ENCODE data around the gene SCYL1.
"Not testable (repeated sequence)": the region's sequence is repeated elsewhere in the genome, so short reads cannot be mapped to it uniquely, and the experiment has no call there.

SCYL1 gene

GRCh38 chr11:65555693-65556231 lies 30.9 kb downstream of the SCYL1 start:
- no peak for DNase-seq

GRCh38 chr11:65556470-65557279 lies 31.8 kb downstream of the SCYL1 start:
- no peak for DNase-seq

GRCh38 chr11:65557280-65558001 lies 32.6 kb downstream of the SCYL1 start:
- DNase-seq, result no peak

- DNase-seq, result no peak
Measured at GRCh38 chr11:65558002-65558929, 33.4 kb downstream of the SCYL1 start, which contains the start of gene LTBP3. TSS of gene LTBP3 (minus strand) at chr11:65558359. CDS start at chr11:65557959, 400 bp downstream.

- DNase-seq, result no peak
Measured at GRCh38 chr11:65558930-65559509, 34.1 kb downstream of the SCYL1 start.

GRCh38 chr11:65559535-65559934 lies 34.7 kb downstream of the SCYL1 start:
- no peak for DNase-seq

- no peak for DNase-seq
Measured at GRCh38 chr11:65559951-65560537, 35.2 kb downstream of the SCYL1 start.

- no peak for DNase-seq
Measured at GRCh38 chr11:65560555-65561418, 35.9 kb downstream of the SCYL1 start.

- no peak for DNase-seq
Measured at GRCh38 chr11:65562020-65562419, 37.1 kb downstream of the SCYL1 start.

GRCh38 chr11:65562788-65563187 lies 37.9 kb downstream of the SCYL1 start:
- no peak for DNase-seq

- no peak for DNase-seq
Measured at GRCh38 chr11:65563601-65564000, 38.7 kb downstream of the SCYL1 start.

GRCh38 chr11:65564879-65565559 lies 40.1 kb downstream of the SCYL1 start:
- DNase-seq, result not testable (repeated sequence)

- DNase-seq, result peak; percentile 61
Measured at GRCh38 chr11:65565624-65566453, 41.0 kb downstream of the SCYL1 start.

GRCh38 chr11:65569164-65569972 lies 44.5 kb downstream of the SCYL1 start:
- DNase-seq, result no peak

GRCh38 chr11:65569973-65570918 lies 45.4 kb downstream of the SCYL1 start, which contains the start of gene ZNRD2:
TSS of gene ZNRD2 (plus strand) at chr11:65570477. CDS start at chr11:65570492, 15 bp downstream.
- peak; percentile 70 for DNase-seq

GRCh38 chr11:65571420-65571819 lies 46.5 kb downstream of the SCYL1 start:
- no peak for DNase-seq

GRCh38 chr11:65571940-65572339 lies 47.1 kb downstream of the SCYL1 start:
- DNase-seq, result no peak

Data from NCI-H187 treated with DMSO at 0.1 percent for 48 hours (cell line).